Lung (tissue), 12 donors: ENCODE measurements around the gene GABRG3. TPM values are rescaled to one million over a fixed set of nuclear protein-coding genes. Genes with fewer than 3 reads are reported as not detected.

Source experiments
- ATAC-seq: fragments of 200-7000 bp; cut with Tn5 transposase; one replicate; pipeline ENCODE4 v1.9.1; 2020; ENCODE audit warnings: moderate number of reproducible peaks; ENCODE audit not compliant: insufficient read depth, low FRiP score
- DNase-seq, 3 donors: peaks; one replicate each; pipeline ENCODE4 v3.0.0-alpha.2; 2013 to 2017
- H3K27ac ChIP-seq, 2 donors: one replicate each; pipeline ENCODE4 v1.5.1; 2013; ENCODE audit warnings: mild to moderate bottlenecking in 2 of 2, moderate library complexity in 2 of 2, control low read depth in 1 of 2, inconsistent platforms in 1 of 2, low read depth in 1 of 2, low read length in 1 of 2
- H3K27me3 ChIP-seq, 3 donors: one replicate each; pipeline ENCODE4 v1.5.1; 2013; ENCODE audit warnings: low read length in 2 of 3; ENCODE audit not compliant: control insufficient read depth in 3 of 3, insufficient read depth in 3 of 3
- H3K36me3 ChIP-seq, 4 donors: one replicate each; pipeline ENCODE4 v1.5.1; 2013; ENCODE audit warnings: low read length in 4 of 4, mild to moderate bottlenecking in 1 of 4, moderate library complexity in 1 of 4; ENCODE audit not compliant: control insufficient read depth in 4 of 4, insufficient read depth in 4 of 4
- H3K4me1 ChIP-seq, 5 donors: one replicate each; pipeline ENCODE4 v1.5.1; 2013; ENCODE audit warnings: low read length in 5 of 5, mild to moderate bottlenecking in 2 of 5, moderate library complexity in 1 of 5; ENCODE audit not compliant: control insufficient read depth in 5 of 5, insufficient read depth in 5 of 5
- H3K4me3 ChIP-seq: one replicate; pipeline ENCODE4 v1.5.1; 2013; ENCODE audit warnings: mild to moderate bottlenecking, control low read depth, moderate library complexity
- H3K9ac ChIP-seq, 2 donors: one replicate each; pipeline ENCODE4 v1.5.1; 2013; ENCODE audit warnings: low read length in 2 of 2, control low read depth in 1 of 2; ENCODE audit not compliant: insufficient read depth in 1 of 2
- H3K9me3 ChIP-seq, 4 donors: one replicate each; pipeline ENCODE4 v1.5.1; 2013; ENCODE audit warnings: low read length in 3 of 4, mild to moderate bottlenecking in 1 of 4, moderate library complexity in 1 of 4; ENCODE audit not compliant: control insufficient read depth in 4 of 4, insufficient read depth in 3 of 4
- WGBS, 2 donors: extraction: QIAGEN DNeasy Blood & Tissue Kit; methylation state at CpG; one replicate each; pipeline ENCODE4 v1.1.7; 2013; 5-methylcytosine and 5-hydroxymethylcytosine counted together
- polyA plus RNA-seq, 2 donors: library from polyadenylated mRNA; stranded (reverse); fragments of 200-250 nt; gene quantifications; one replicate each; pipeline ENCODE4 v1.2.1, GENCODE V29; 2013
- total RNA-seq, 2 donors: library from RNA; depleted of rRNA in 1 of 2; stranded (reverse); fragments of >200 nt in 1 of 2; gene quantifications; one replicate each; pipeline ENCODE4 v1.2.1, GENCODE V29; 2014 to 2021
- TF ChIP-seq, protein P1 (sequence below): IDR thresholded peaks from 2 replicates; pipeline ENCODE4 v1.5.1; 2012; ENCODE audit warnings: mild to moderate bottlenecking; ENCODE audit errors: control extremely low read depth, extremely low read depth
- donor health status: control.
- donor health status: control.
- donor health status: Bipolar disorder and iron deficiency.
- donor health status: healthy.
- donor health status: DM: yes; HTN: yes; CAD: no.

Gene GABRG3
- total and polyA plus RNA-seq, 4 donors: 16.9 TPM; not detected in 3

DNA sequence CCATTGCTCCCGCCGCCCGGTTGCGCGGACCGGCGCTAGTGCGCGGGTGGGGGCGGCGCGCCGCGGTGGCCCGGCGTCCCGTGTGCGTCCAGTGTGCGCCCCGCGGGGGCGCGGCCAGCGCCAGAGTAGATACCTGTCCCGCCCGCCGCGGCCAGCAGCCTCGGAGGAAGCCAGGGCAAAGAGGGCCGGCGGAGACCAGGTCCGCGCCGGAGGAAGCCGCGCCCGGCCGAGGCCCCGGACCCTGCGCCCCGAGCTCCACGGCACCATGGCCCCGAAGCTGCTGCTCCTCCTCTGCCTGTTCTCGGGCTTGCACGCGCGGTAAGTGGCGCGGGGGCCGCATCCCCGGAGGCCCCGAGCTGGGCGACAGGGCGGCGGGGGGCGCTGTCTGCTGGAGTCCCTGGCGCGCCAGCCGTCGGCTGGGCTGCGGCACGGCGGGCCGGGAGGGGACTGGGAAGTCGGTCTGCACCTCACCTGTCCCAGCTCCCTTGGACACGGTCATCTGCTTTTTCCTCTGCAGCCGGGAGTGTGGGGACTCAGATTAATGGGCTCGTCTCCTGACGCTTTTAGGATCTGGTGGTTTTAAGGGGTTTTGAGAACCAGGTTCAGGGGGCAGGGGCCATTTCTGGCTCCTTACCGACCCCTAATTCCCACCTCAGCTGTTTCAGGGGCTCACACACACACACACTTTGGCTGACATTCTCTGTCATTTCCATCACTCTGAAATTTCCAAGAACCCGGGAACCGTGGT is 464 bp downstream of the GABRG3 start:
- Histone ChIP-seq H3K36me3 (no peaks in the 10 kb centered on the region), H3K4me3 (no peak overlapping the region), H3K9me3 (no peaks in the 10 kb centered on the region), H3K27ac (no peak overlapping the region), H3K27me3 (peaks cover 0 to 17% (median 8%) of the 10 kb centered on the region in 3 donors), H3K4me1 (peaks cover 0 to 19% (median 7%) of the 10 kb centered on the region in 5 donors), H3K9ac (peak overlapping the region in 1 of 2 donors; percentile 53)
- 4 to 5% methylated on average over 63 to 72 of the region's 72 CpGs for WGBS, 2 donors
- DNase-seq (peak; percentile 50 to 65 (median 62)), ATAC-seq (no peak)
- TF ChIP-seq, protein P1, sequence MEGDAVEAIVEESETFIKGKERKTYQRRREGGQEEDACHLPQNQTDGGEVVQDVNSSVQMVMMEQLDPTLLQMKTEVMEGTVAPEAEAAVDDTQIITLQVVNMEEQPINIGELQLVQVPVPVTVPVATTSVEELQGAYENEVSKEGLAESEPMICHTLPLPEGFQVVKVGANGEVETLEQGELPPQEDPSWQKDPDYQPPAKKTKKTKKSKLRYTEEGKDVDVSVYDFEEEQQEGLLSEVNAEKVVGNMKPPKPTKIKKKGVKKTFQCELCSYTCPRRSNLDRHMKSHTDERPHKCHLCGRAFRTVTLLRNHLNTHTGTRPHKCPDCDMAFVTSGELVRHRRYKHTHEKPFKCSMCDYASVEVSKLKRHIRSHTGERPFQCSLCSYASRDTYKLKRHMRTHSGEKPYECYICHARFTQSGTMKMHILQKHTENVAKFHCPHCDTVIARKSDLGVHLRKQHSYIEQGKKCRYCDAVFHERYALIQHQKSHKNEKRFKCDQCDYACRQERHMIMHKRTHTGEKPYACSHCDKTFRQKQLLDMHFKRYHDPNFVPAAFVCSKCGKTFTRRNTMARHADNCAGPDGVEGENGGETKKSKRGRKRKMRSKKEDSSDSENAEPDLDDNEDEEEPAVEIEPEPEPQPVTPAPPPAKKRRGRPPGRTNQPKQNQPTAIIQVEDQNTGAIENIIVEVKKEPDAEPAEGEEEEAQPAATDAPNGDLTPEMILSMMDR: no peak

DNA sequence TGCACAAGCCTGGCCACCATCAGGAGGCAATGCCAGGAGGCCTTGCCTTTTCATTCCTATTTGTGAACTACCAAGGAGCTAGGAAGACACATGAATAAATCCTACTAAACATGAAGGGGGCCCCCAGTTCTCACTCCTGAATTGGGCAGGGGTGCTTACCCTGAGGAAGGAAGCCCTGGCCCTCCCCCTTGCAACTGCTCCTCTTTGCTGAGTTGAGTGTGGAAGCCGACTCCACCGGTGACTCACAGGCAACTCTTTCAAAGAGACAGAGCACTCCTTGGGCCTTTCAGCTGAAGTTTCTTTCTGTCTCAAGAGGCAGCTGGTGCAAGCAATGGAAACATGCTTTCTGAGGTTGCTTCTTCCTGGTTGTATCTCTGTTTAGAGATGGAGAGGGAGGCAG is 1.7 kb downstream of the GABRG3 start:
- peaks cover 0 to 4% (median 0%) of the 10 kb centered on the region in 4 donors for H3K36me3 ChIP-seq
- peak in 1 of 3 donors; percentile 15 for DNase-seq
- 48 to 57% methylated on average over 2 of the region's 2 CpGs for WGBS, 2 donors
- no peak for ATAC-seq
- TF ChIP-seq, protein P1: no peak
- H3K27ac ChIP-seq: no peak overlapping the region
- peaks cover 0 to 19% (median 7%) of the 10 kb centered on the region in 5 donors for H3K4me1 ChIP-seq
- peaks cover 0 to 12% (median 8%) of the 10 kb centered on the region in 3 donors for H3K27me3 ChIP-seq
- H3K4me3 ChIP-seq: no peak overlapping the region
- H3K9me3 ChIP-seq: no peaks in the 10 kb centered on the region
- no peak overlapping the region for H3K9ac ChIP-seq

DNA sequence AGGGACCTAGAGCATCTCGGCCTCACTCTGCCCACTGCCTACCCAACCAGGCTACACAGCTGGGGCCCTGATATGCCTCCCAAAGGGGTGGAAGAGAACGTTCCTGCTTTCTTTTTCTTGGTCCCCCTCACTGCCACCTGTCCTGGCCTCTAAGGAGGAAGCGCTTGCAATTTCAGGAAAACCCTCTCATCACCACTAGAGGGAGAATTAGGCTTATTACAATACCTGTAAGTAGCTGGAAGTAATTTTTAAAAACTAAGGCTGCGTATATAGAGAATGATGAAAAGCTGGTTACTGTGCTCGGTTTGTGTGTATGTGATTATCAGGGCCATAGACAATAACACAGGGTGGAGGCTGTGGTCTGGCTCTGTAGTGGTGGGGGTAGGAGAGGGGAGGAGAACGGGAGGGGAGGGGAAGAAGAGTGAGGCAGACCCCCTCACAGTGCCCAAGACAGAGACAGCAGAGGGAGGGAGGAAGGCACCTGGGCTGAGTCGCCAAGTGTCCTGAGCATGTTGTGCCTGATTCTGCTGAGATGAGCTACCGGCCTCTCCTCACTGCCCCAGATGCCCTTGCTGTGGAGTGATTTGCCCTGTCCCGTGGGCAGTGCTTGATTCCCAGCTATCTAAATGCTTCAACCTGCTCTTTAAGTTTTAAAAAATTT is 3.3 kb downstream of the GABRG3 start:
- ATAC-seq (no peak), DNase-seq (peak in 2 of 3 donors; percentile 65 to 80)
- Histone ChIP-seq H3K36me3 (peaks cover 0 to 4% (median 0%) of the 10 kb centered on the region in 4 donors), H3K27me3 (peaks cover 0 to 12% (median 8%) of the 10 kb centered on the region in 3 donors), H3K9me3 (no peaks in the 10 kb centered on the region), H3K4me3 (no peak overlapping the region), H3K9ac (no peak overlapping the region), H3K27ac (no peak overlapping the region), H3K4me1 (peaks cover 0 to 19% (median 7%) of the 10 kb centered on the region in 5 donors)
- WGBS, 2 donors: 17 to 18% methylated on average over 9 of the region's 9 CpGs
- TF ChIP-seq, protein P1: no peak
